ENCODE measurements around the gene SLC35F3. TPM values are rescaled to one million over a fixed set of nuclear protein-coding genes. Genes with fewer than 3 reads are reported as not detected.

Gene SLC35F3
- total RNA-seq, result not detected

- H3K9me3 ChIP-seq, result no peaks in the 10 kb centered on the region
- H3K4me1 ChIP-seq, result peaks cover 0 to 8% of the 10 kb centered on the region in 2 donors
- H3K4me3 ChIP-seq, result peak within 1 kb of the TSS; percentile 22 to 43
- no peak within 1 kb of the TSS for H3K27ac ChIP-seq
- no peaks in the 10 kb centered on the region for H3K36me3 ChIP-seq
- TF ChIP-seq, protein P1, sequence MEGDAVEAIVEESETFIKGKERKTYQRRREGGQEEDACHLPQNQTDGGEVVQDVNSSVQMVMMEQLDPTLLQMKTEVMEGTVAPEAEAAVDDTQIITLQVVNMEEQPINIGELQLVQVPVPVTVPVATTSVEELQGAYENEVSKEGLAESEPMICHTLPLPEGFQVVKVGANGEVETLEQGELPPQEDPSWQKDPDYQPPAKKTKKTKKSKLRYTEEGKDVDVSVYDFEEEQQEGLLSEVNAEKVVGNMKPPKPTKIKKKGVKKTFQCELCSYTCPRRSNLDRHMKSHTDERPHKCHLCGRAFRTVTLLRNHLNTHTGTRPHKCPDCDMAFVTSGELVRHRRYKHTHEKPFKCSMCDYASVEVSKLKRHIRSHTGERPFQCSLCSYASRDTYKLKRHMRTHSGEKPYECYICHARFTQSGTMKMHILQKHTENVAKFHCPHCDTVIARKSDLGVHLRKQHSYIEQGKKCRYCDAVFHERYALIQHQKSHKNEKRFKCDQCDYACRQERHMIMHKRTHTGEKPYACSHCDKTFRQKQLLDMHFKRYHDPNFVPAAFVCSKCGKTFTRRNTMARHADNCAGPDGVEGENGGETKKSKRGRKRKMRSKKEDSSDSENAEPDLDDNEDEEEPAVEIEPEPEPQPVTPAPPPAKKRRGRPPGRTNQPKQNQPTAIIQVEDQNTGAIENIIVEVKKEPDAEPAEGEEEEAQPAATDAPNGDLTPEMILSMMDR (IDR thresholded peaks at IDR 0.05), result peak in 1 of 2 donors; percentile 54
- no peak for DNase-seq (ENCODE audit: low spot score)
- peaks cover 5% of the 10 kb centered on the region in 2 donors for H3K27me3 ChIP-seq
Measured at GRCh38 chr1:233904633-233905415, at the start of gene SLC35F3. TSS of gene SLC35F3 (plus strand) at chr1:233904676.

GRCh38 chr1:233859446-233859845 lies 45.0 kb upstream of the SLC35F3 start:
- H3K27ac ChIP-seq, result no peak overlapping the region
- no peaks in the 10 kb centered on the region for H3K27me3 ChIP-seq
- H3K36me3 ChIP-seq, result no peaks in the 10 kb centered on the region
- no peak overlapping the region for H3K4me3 ChIP-seq
- TF ChIP-seq, protein P1 (IDR thresholded peaks at IDR 0.05), result no peak
- H3K4me1 ChIP-seq, result no peaks in the 10 kb centered on the region
- no peak for DNase-seq (ENCODE audit: low spot score)
- H3K9me3 ChIP-seq, result no peaks in the 10 kb centered on the region

GRCh38 chr1:233863901-233864545 lies 40.5 kb upstream of the SLC35F3 start:
- DNase-seq (ENCODE audit: low spot score), result no peak
- TF ChIP-seq, protein P1 (IDR thresholded peaks at IDR 0.05), result no peak
- Histone ChIP-seq H3K27ac (no peak overlapping the region), H3K9me3 (peaks cover 0 to 11% of the 10 kb centered on the region in 2 donors), H3K4me1 (no peaks in the 10 kb centered on the region), H3K27me3 (no peaks in the 10 kb centered on the region), H3K4me3 (no peak overlapping the region), H3K36me3 (no peaks in the 10 kb centered on the region)

- DNase-seq (ENCODE audit: low spot score), result no peak
- H3K27ac ChIP-seq, result no peak overlapping the region
- no peaks in the 10 kb centered on the region for H3K36me3 ChIP-seq
- no peak overlapping the region for H3K4me3 ChIP-seq
- TF ChIP-seq, protein P1 (IDR thresholded peaks at IDR 0.05), result no peak
- peaks cover 0 to 11% of the 10 kb centered on the region in 2 donors for H3K9me3 ChIP-seq
- H3K4me1 ChIP-seq, result no peaks in the 10 kb centered on the region
- no peaks in the 10 kb centered on the region for H3K27me3 ChIP-seq
Measured at GRCh38 chr1:233864578-233864977, 39.9 kb upstream of the SLC35F3 start.

DNA sequence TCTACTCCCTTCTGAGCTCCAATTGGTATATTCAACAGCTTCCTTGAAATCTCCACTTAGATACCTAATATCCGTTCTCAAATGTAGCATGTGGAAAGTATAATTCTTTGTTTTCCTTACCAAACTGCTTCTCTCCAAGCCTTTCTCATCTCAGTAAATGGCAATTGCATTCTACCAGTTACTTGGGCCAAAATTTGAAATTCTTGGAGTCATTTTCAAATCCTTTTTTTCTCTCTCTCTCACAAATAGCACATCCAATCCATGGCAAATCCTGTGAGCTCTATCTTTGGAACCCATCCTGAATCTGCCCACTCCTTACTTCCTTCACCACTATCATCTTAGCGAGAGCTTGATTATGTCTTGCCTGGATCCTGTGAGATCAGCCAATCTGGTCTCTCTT lies 39.3 kb upstream of the SLC35F3 start:
- Histone ChIP-seq H3K27ac (no peak overlapping the region), H3K4me3 (no peak overlapping the region), H3K27me3 (no peaks in the 10 kb centered on the region), H3K36me3 (no peaks in the 10 kb centered on the region), H3K4me1 (no peaks in the 10 kb centered on the region), H3K9me3 (peaks cover 0 to 11% of the 10 kb centered on the region in 2 donors)
- TF ChIP-seq, protein P1 (IDR thresholded peaks at IDR 0.05), result no peak
- DNase-seq (ENCODE audit: low spot score), result no peak

Data from right atrium auricular region (tissue), 2 donors.